Natural killer cell (primary cell): ENCODE data around the gene GSC. TPM values are rescaled to one million over a fixed set of nuclear protein-coding genes. Genes with fewer than 3 reads are reported as not detected.

Experiments used
- ATAC-seq, 3 donors: fragments of 150-1000 bp in 2 of 3; fragments of 200-7000 bp in 1 of 3; cut with Tn5 transposase; 1 replicate in 1 of 3; 2 replicates in 2 of 3; pipeline ENCODE4 v1.10.0; 2021; ENCODE audit warnings: mild to moderate bottlenecking in 2 of 3, moderate library complexity in 2 of 3
- DNase-seq, 2 donors: peaks; one replicate each; pipeline versions ENCODE4 v3.0.0 to v3.0.0-alpha.2; 2013 to 2021; ENCODE audit warnings: mixed read lengths in 1 of 2
- H3K27ac ChIP-seq: one replicate; pipeline ENCODE4 v1.5.1; 2013; ENCODE audit warnings: mild to moderate bottlenecking, low read length
- H3K27me3 ChIP-seq: one replicate; pipeline ENCODE4 v1.6.1; 2013; ENCODE audit warnings: low read length; ENCODE audit not compliant: control insufficient read depth, insufficient read depth
- H3K36me3 ChIP-seq: one replicate; pipeline ENCODE4 v1.6.1; 2013; ENCODE audit warnings: low read length; ENCODE audit not compliant: control insufficient read depth, insufficient read depth
- H3K4me1 ChIP-seq: one replicate; pipeline ENCODE4 v1.6.1; 2013; ENCODE audit warnings: low read length; ENCODE audit not compliant: control insufficient read depth, insufficient read depth
- H3K4me3 ChIP-seq: one replicate; pipeline ENCODE4 v1.5.1; 2013; ENCODE audit warnings: low read length
- H3K9me3 ChIP-seq: one replicate; pipeline ENCODE4 v1.6.1; 2013; ENCODE audit warnings: low read length; ENCODE audit not compliant: control insufficient read depth, insufficient read depth
- H3K27ac Mint-ChIP-seq, 2 donors: one replicate each; pipeline ENCODE4 v1.8.0; 2022; ENCODE audit warnings: mild to moderate bottlenecking in 2 of 2, mixed read lengths in 2 of 2, moderate library complexity in 1 of 2
- H3K27me3 Mint-ChIP-seq, 2 donors: one replicate each; pipeline ENCODE4 v1.8.0; 2022; ENCODE audit warnings: low read depth in 2 of 2, mixed read lengths in 2 of 2
- H3K36me3 Mint-ChIP-seq: one replicate; pipeline ENCODE4 v1.8.0; 2022; ENCODE audit warnings: mixed read lengths
- H3K4me1 Mint-ChIP-seq, 2 donors: one replicate each; pipeline ENCODE4 v1.8.0; 2022; ENCODE audit warnings: mixed read lengths in 2 of 2
- H3K4me3 Mint-ChIP-seq: one replicate; pipeline ENCODE4 v1.8.0; 2022; ENCODE audit warnings: mild to moderate bottlenecking, moderate library complexity, mixed read lengths
- H3K9me3 Mint-ChIP-seq, 2 donors: one replicate each; pipeline ENCODE4 v1.8.0; 2022; ENCODE audit warnings: mixed read lengths in 2 of 2
- WGBS: methylation state at CpG from one replicate; pipeline ENCODE4 v1.1.7; 2013; ENCODE audit warnings: missing lambda C conversion rate; ENCODE audit not compliant: insufficient coverage; 5-methylcytosine and 5-hydroxymethylcytosine counted together
- intact Hi-C: fragments of 100-400 bp; cut with micrococcal nuclease; formaldehyde crosslinking; loops from one replicate; pipeline ENCODE4 v1.14.2; 2022
- total RNA-seq, 4 donors: library from RNA; stranded (reverse); fragments of 120-200 nt in 1 of 4; gene quantifications; one replicate each; pipeline versions ENCODE4 v1.2.3 to v1.2.4, GENCODE V29; 2013 to 2022
- TF ChIP-seq, protein P1 (sequence below): fragments of 200-600 bp; IDR thresholded peaks from one replicate; pipeline ENCODE4 v1.8.0; 2022; ENCODE audit warnings: antibody characterized with exemption

The GSC gene
- total RNA-seq, 3 donors from 2014 or later (not counting 1 experiment from before 2014, with no cell fraction given): 0.28 to 2.1 (median 0.77) TPM

GRCh38 chr14:94752591-94753436, 17.1 kb downstream of the GSC start:
- TF ChIP-seq, protein P1, sequence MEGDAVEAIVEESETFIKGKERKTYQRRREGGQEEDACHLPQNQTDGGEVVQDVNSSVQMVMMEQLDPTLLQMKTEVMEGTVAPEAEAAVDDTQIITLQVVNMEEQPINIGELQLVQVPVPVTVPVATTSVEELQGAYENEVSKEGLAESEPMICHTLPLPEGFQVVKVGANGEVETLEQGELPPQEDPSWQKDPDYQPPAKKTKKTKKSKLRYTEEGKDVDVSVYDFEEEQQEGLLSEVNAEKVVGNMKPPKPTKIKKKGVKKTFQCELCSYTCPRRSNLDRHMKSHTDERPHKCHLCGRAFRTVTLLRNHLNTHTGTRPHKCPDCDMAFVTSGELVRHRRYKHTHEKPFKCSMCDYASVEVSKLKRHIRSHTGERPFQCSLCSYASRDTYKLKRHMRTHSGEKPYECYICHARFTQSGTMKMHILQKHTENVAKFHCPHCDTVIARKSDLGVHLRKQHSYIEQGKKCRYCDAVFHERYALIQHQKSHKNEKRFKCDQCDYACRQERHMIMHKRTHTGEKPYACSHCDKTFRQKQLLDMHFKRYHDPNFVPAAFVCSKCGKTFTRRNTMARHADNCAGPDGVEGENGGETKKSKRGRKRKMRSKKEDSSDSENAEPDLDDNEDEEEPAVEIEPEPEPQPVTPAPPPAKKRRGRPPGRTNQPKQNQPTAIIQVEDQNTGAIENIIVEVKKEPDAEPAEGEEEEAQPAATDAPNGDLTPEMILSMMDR: no peak
- Mint-ChIP-seq H3K27ac (no peak overlapping the region), H3K4me1 (no peaks in the 10 kb centered on the region), H3K9me3 (no peaks in the 10 kb centered on the region), H3K36me3 (no peaks in the 10 kb centered on the region), H3K27me3 (peaks cover 0 to 6% of the 10 kb centered on the region in 2 donors), H3K4me3 (no peak overlapping the region)
- no peaks in the 10 kb centered on the region for H3K36me3 ChIP-seq
- ATAC-seq: no peak
- intact Hi-C loops: no loop called here
- no peaks in the 10 kb centered on the region for H3K4me1 ChIP-seq
- H3K4me3 ChIP-seq: no peak overlapping the region
- H3K9me3 ChIP-seq: no peaks in the 10 kb centered on the region
- no peak overlapping the region for H3K27ac ChIP-seq
- no peaks in the 10 kb centered on the region for H3K27me3 ChIP-seq
- 83% methylated on average over 21 of the region's 23 CpGs for WGBS
- DNase-seq: no peak

GRCh38 chr14:94751956-94752355, 18.0 kb downstream of the GSC start:
- no peak for ATAC-seq
- no peaks in the 10 kb centered on the region for H3K9me3 Mint-ChIP-seq
- intact Hi-C loops: no loop called here
- no peak overlapping the region for H3K4me3 Mint-ChIP-seq
- Histone ChIP-seq H3K27me3 (no peaks in the 10 kb centered on the region), H3K27ac (no peak overlapping the region), H3K4me3 (no peak overlapping the region), H3K36me3 (no peaks in the 10 kb centered on the region), H3K4me1 (no peaks in the 10 kb centered on the region), H3K9me3 (no peaks in the 10 kb centered on the region)
- H3K27ac Mint-ChIP-seq: no peak overlapping the region
- no peak for DNase-seq
- H3K4me1 Mint-ChIP-seq: no peaks in the 10 kb centered on the region
- WGBS: 79% methylated on average over 4 of the region's 4 CpGs
- H3K27me3 Mint-ChIP-seq: peaks cover 0 to 3% of the 10 kb centered on the region in 2 donors
- no peaks in the 10 kb centered on the region for H3K36me3 Mint-ChIP-seq
- TF ChIP-seq, protein P1: no peak

- no peaks in the 10 kb centered on the region for H3K9me3 ChIP-seq
- intact Hi-C loops: no loop called here
- WGBS: 83% methylated on average over 10 of the region's 11 CpGs
- no peaks in the 10 kb centered on the region for H3K27me3 ChIP-seq
- ATAC-seq: no peak
- Mint-ChIP-seq H3K4me3 (no peak overlapping the region), H3K27ac (no peak overlapping the region), H3K4me1 (no peaks in the 10 kb centered on the region), H3K36me3 (no peaks in the 10 kb centered on the region), H3K27me3 (peaks cover 0 to 7% of the 10 kb centered on the region in 2 donors), H3K9me3 (no peaks in the 10 kb centered on the region)
- no peaks in the 10 kb centered on the region for H3K4me1 ChIP-seq
- H3K4me3 ChIP-seq: no peak overlapping the region
- TF ChIP-seq, protein P1: no peak
- no peaks in the 10 kb centered on the region for H3K36me3 ChIP-seq
- no peak for DNase-seq
- no peak overlapping the region for H3K27ac ChIP-seq
Measured at GRCh38 chr14:94751321-94751720, 18.6 kb downstream of the GSC start.
